HepG2 (cell line): ENCODE data around the gene WDR87. TPM values are rescaled to one million over a fixed set of nuclear protein-coding genes. Genes with fewer than 3 reads are reported as not detected.
A peak's percentile ranks its signal among the peaks of the same experiment; 100 is the strongest.

Experiments used
- ATAC-seq: fragments of 200-7000 bp; cut with Tn5 transposase; 3 replicates; pipeline ENCODE4 v1.9.1; 2020; ENCODE audit warnings: mild to moderate bottlenecking, moderate library complexity
- BruUV-seq: library from RNA; stranded (reverse); fragments of 400-500 nt; replicated peaks from 2 replicates; lab custom pipeline; 2021; lab: Mats Ljungman, UMichigan
- CTCF ChIA-PET: fragments of 300-600 bp; formaldehyde crosslinking; extraction: SDS; loops from one replicate; lab custom pipeline; 2021; ENCODE audit warnings: low total read pairs, inconsistent platforms, low intra/inter-chr PET ratio; lab: Yijun Ruan, JAX
- POLR2A ChIA-PET: fragments of 350-600 bp; sonication (Branson Sonifier 250); formaldehyde crosslinking; loops from one replicate; lab custom pipeline; 2020; ENCODE audit warnings: antibody characterized with exemption, inconsistent platforms; lab: Yijun Ruan, JAX
- DNase-seq: peaks from one replicate; pipeline ENCODE4 v3.0.0-alpha.2; 2015; ENCODE audit warnings: low spot score
- FAIRE-seq: peaks from 3 replicates; lab custom pipeline; 2011; peaks lifted over from hg19 to GRCh38; lab: Jason Lieb, UNC
- H2AFZ ChIP-seq: one replicate; pipeline ENCODE4 v1.6.1; 2011; ENCODE audit warnings: low read length, inconsistent platforms
- H3K27ac ChIP-seq: fragments of 300-600 bp; 3 replicates; pipeline ENCODE4 v1.8.0; 2011; ENCODE audit warnings: mixed run types, mild to moderate bottlenecking, mixed read lengths, low read length, inconsistent platforms; ENCODE audit not compliant: insufficient read depth; ENCODE audit errors: extremely low read length
- H3K27me3 ChIP-seq, 2 experiments: fragments of 200-600 bp in 1 of 2; 2 replicates in 1 of 2; 3 replicates in 1 of 2; pipeline versions ENCODE4 v1.6.0 to v1.8.0; 2011; ENCODE audit warnings: low read length in 2 of 2, mild to moderate bottlenecking in 2 of 2, moderate library complexity in 2 of 2, inconsistent platforms in 1 of 2; ENCODE audit not compliant: insufficient read depth in 2 of 2, control insufficient read depth in 1 of 2
- H3K36me3 ChIP-seq, 2 experiments: fragments of 200-600 bp in 1 of 2; replicated peaks in 1 of 2; 2 replicates in 1 of 2; 3 replicates in 1 of 2; pipeline versions ENCODE4 v1.5.1 to v1.8.0; 2011; ENCODE audit warnings: low read length in 2 of 2, inconsistent platforms in 1 of 2; ENCODE audit not compliant: insufficient read depth in 2 of 2, control insufficient read depth in 1 of 2
- H3K4me1 ChIP-seq: 2 replicates; pipeline ENCODE4 v1.5.1; 2012; ENCODE audit warnings: low read length, inconsistent platforms; ENCODE audit not compliant: insufficient read depth
- H3K4me2 ChIP-seq: 2 replicates; pipeline ENCODE4 v1.6.0; 2011; ENCODE audit warnings: low read depth, low read length, inconsistent platforms
- H3K4me3 ChIP-seq, 3 experiments: fragments of 200-600 bp in 1 of 3; sonication (generic), shearing (Covaris generic) in 1 of 3; replicated peaks in 1 of 3; 2 replicates each; pipeline ENCODE4 v1.5.1; 2011 to 2016; ENCODE audit warnings: low read length in 3 of 3, inconsistent platforms in 2 of 3, low read depth in 2 of 3, mild to moderate bottlenecking in 2 of 3, control low read depth in 1 of 3, mixed read lengths in 1 of 3; ENCODE audit not compliant: insufficient read depth in 1 of 3
- H3K79me2 ChIP-seq: one replicate; pipeline ENCODE4 v1.6.1; 2011; ENCODE audit warnings: low read length, inconsistent platforms; ENCODE audit not compliant: insufficient read depth
- H3K9ac ChIP-seq: 2 replicates; pipeline ENCODE4 v1.6.0; 2011; ENCODE audit warnings: mild to moderate bottlenecking, low read depth, low read length, inconsistent platforms; ENCODE audit not compliant: insufficient read depth
- H3K9me3 ChIP-seq: 2 replicates; pipeline ENCODE4 v1.5.1; 2012; ENCODE audit warnings: mild to moderate bottlenecking, low read length
- H4K20me1 ChIP-seq: 2 replicates; pipeline ENCODE4 v1.6.0; 2011; ENCODE audit warnings: inconsistent platforms, mild to moderate bottlenecking, low read length, moderate library complexity; ENCODE audit not compliant: insufficient read depth
- ELF1 ChIP-seq: sonication (generic); formaldehyde crosslinking; IDR thresholded peaks from 2 replicates; pipeline ENCODE4 v1.4.0; 2020; ENCODE audit warnings: missing genetic modification reagents
- FOXJ3 ChIP-seq: sonication (generic); formaldehyde crosslinking; IDR thresholded peaks from 2 replicates; pipeline ENCODE4 v1.4.0; 2020; ENCODE audit warnings: missing genetic modification reagents, mild to moderate bottlenecking, borderline replicate concordance
- GABPA ChIP-seq, 2 experiments: IDR thresholded peaks; 2 replicates each; pipeline ENCODE4 v1.6.1; 2011 to 2016; ENCODE audit warnings: low read depth in 2 of 2, low read length in 1 of 2, missing biosample characterization in 1 of 2, missing genetic modification characterization in 1 of 2
- KDM5B ChIP-seq: sonication (generic); formaldehyde crosslinking; IDR thresholded peaks from 2 replicates; pipeline ENCODE4 v1.4.0; 2020; ENCODE audit warnings: missing genetic modification reagents, mild to moderate bottlenecking, borderline replicate concordance
- MED1 ChIP-seq: sonication (generic); formaldehyde crosslinking; IDR thresholded peaks from 2 replicates; pipeline ENCODE4 v1.4.0; 2020; ENCODE audit warnings: missing genetic modification reagents
- MTA1 ChIP-seq: sonication (generic); formaldehyde crosslinking; IDR thresholded peaks from 2 replicates; pipeline ENCODE4 v1.4.0; 2020; ENCODE audit warnings: missing genetic modification reagents, mild to moderate bottlenecking, borderline replicate concordance
- TMF1 ChIP-seq: sonication (generic); formaldehyde crosslinking; IDR thresholded peaks from 2 replicates; pipeline ENCODE4 v1.8.1; 2022; ENCODE audit warnings: low read depth, missing genetic modification reagents
- ZNF124 ChIP-seq: sonication (generic); formaldehyde crosslinking; IDR thresholded peaks from 2 replicates; pipeline ENCODE4 v1.4.0; 2020; ENCODE audit warnings: missing genetic modification reagents
- ZNF205 ChIP-seq: IDR thresholded peaks from 2 replicates; pipeline ENCODE4 v1.6.1; 2018; ENCODE audit warnings: missing biosample characterization, missing genetic modification reagents
- ZNF367 ChIP-seq: sonication (generic); formaldehyde crosslinking; IDR thresholded peaks from 2 replicates; pipeline ENCODE4 v1.4.0; 2020; ENCODE audit warnings: missing genetic modification reagents, borderline replicate concordance
- ZNF44 ChIP-seq: sonication (generic); formaldehyde crosslinking; IDR thresholded peaks from 2 replicates; pipeline ENCODE4 v1.5.1; 2020; ENCODE audit warnings: mild to moderate bottlenecking, missing genetic modification reagents
- ZNF563 ChIP-seq: sonication (generic); formaldehyde crosslinking; IDR thresholded peaks from 2 replicates; pipeline ENCODE4 v1.8.0; 2022; ENCODE audit warnings: mild to moderate bottlenecking, moderate library complexity, missing genetic modification reagents
- WGBS: methylation state at CpG from one replicate; pipeline ENCODE4 v1.1.6; 2017; ENCODE audit warnings: low lambda C conversion rate; 5-methylcytosine and 5-hydroxymethylcytosine counted together
- in situ Hi-C: cut with HindIII; loops from 2 replicates; pipeline ENCODE4 v1.10.0; 2017; ENCODE audit warnings: low pct_unique_long_range_greater_than_20kb; ENCODE audit not compliant: extremely low pct_ligation_motif_present
- intact Hi-C: fragments of 100-400 bp; cut with micrococcal nuclease; formaldehyde crosslinking; loops from one replicate; pipeline ENCODE4 v1.10.0; 2022; ENCODE audit not compliant: unreplicated experiment
- polyA plus RNA-seq, 8 experiments: library from polyadenylated mRNA; depleted of rRNA in 3 of 8; stranded (reverse) in 7 of 8; unstranded in 1 of 8; fragments of >200 nt; fragmentation: Illumina TruSeq in 4 of 8; extraction: Trizol in 4 of 8; gene quantifications; 2 replicates each; pipeline versions ENCODE4 v1.2.1 to v1.2.3, GENCODE V29; 2011 to 2016; ENCODE audit warnings: low read depth in 4 of 8, missing spikeins in 1 of 8, mixed read lengths in 1 of 8; ENCODE audit not compliant: insufficient read depth in 1 of 8
- total RNA-seq, 5 experiments: library from RNA; depleted of rRNA; stranded (reverse); fragments of >200 nt; fragmentation: Illumina TruSeq; extraction: Trizol; gene quantifications; 2 replicates each; pipeline ENCODE4 v1.2.3, GENCODE V29; 2016; ENCODE audit warnings: low read depth in 1 of 5
- TF ChIP-seq, protein P1 (sequence below): sonication (generic); formaldehyde crosslinking; IDR thresholded peaks from 2 replicates; pipeline ENCODE4 v1.4.0; 2020; ENCODE audit warnings: missing genetic modification reagents
- TF ChIP-seq, protein P2 (sequence below): sonication (generic); formaldehyde crosslinking; IDR thresholded peaks from 2 replicates; pipeline ENCODE4 v1.5.0; 2020; ENCODE audit warnings: mild to moderate bottlenecking, missing genetic modification reagents
- TF ChIP-seq, protein P3 (sequence below): sonication (generic); formaldehyde crosslinking; IDR thresholded peaks from 2 replicates; pipeline ENCODE4 v1.5.0; 2020; ENCODE audit warnings: mild to moderate bottlenecking, missing genetic modification reagents, borderline replicate concordance

WDR87 gene
- total and polyA plus RNA-seq, 2 of the 13 experiments (the other 11 are each of a cell fraction or from before 2014, with no cell fraction given) = not detected

DNA sequence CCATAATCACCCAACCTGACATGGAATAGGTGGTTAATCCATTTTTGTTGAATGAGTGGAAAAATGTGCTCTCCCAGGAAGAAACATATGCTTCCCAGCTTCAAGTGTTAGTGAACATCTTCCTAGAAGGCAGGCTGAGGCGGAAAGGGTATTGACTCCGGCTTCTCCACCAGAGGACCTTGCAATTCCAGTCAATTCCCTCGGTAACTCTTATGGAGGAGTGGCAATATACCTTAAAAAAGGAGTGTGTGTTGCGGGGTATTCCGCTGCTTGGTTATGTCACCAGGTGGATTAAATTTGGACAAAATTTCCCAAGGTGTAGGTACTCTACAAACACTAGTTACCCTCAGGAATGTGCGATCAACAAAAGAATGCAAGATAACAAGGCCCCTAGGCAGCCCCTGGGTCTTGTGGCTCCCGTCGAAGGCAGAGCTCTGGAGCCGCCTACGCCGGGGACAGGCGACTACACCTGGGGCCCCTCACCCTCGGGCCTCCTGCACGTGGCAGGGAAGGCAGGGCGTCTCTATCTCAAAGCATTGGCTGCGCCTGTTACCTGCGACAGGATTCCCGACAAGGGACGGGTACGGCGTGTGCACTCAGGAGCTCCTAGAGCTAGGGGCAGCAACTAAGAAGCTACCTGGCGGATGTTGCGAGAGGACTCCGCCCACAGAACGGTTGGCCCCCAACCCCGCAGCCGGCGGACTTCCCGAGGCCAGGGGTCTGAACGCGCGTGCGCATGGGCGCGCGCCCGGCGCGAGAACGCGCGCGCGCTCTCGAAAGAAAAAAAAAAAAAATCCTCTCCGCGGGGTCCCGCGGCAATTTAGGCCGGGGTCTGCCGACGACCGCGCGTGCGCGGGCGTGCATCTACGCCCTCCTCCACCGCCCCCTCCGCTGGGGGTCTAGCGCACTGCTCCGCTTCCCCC, at the start of gene WDR87 (continued):
- 0 out of 2 replicates have a peak, but pooled peaks have one; percentile 40 for TF ChIP-seq ZNF563 (CRISPR knock-in tag)
- TF ChIP-seq ZNF205 = 0 out of 2 replicates have a peak, but pooled peaks have one; percentile 44
- TF ChIP-seq, protein P1, sequence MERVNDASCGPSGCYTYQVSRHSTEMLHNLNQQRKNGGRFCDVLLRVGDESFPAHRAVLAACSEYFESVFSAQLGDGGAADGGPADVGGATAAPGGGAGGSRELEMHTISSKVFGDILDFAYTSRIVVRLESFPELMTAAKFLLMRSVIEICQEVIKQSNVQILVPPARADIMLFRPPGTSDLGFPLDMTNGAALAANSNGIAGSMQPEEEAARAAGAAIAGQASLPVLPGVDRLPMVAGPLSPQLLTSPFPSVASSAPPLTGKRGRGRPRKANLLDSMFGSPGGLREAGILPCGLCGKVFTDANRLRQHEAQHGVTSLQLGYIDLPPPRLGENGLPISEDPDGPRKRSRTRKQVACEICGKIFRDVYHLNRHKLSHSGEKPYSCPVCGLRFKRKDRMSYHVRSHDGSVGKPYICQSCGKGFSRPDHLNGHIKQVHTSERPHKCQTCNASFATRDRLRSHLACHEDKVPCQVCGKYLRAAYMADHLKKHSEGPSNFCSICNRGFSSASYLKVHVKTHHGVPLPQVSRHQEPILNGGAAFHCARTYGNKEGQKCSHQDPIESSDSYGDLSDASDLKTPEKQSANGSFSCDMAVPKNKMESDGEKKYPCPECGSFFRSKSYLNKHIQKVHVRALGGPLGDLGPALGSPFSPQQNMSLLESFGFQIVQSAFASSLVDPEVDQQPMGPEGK (CRISPR knock-in tag) = peak; percentile 38; the same call in 1 of the 2 replicates
- TF ChIP-seq KDM5B (CRISPR knock-in tag) = peak; percentile 62; the same call in 1 of the 2 replicates
- no peak for TF ChIP-seq MED1 (CRISPR knock-in tag)
- peak; percentile 32; the same call in 1 of the 2 replicates for TF ChIP-seq GABPA (IDR thresholded peaks at IDR 0.05; ENCODE audit: low read depth, low read length)
- no peak for TF ChIP-seq GABPA (CRISPR knock-in tag; IDR thresholded peaks at IDR 0.05; ENCODE audit: low read depth)

DNA sequence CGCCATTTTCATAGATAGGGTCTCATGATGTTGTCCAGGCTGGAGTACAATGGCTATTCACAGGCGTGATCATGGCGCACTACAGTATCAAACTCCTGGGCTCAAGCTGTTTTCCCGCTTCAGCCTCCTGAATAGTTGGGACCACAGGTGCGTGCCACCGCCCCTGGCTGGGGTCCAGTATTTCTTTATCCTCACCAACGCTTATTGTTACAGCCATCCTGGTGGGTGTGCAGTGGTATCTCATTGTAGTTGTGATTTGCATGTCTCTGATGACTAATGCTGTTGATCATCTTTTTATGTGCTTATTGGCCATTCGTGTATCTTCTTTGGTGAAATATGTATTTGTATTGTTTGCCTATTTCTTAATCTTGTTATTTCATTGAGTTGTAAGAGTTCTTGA, 49.6 kb upstream of the WDR87 start:
- Histone ChIP-seq H2AFZ (no peak overlapping the region), H3K9ac (no peak overlapping the region), H3K36me3 (no peaks in the 10 kb centered on the region), H4K20me1 (no peaks in the 10 kb centered on the region; the same call in 1 of the 2 replicates), H3K9me3 (no peaks in the 10 kb centered on the region), H3K4me1 (peaks cover 16% of the 10 kb centered on the region), H3K79me2 (peaks cover 13% of the 10 kb centered on the region), H3K4me2 (no peak overlapping the region), H3K4me3 (no peak overlapping the region), H3K27ac (no peak overlapping the region), H3K27me3 (no peaks in the 10 kb centered on the region)
- FAIRE-seq (no peak), DNase-seq (no peak), ATAC-seq (no peak)
- no TSS peak for BruUV-seq
- CTCF ChIA-PET = no interaction called here
- POLR2A ChIA-PET = no interaction called here
- in situ Hi-C loops = no loop called here
- intact Hi-C loops = no loop called here
- 90% methylated on average over 8 of the region's 8 CpGs for WGBS
- TF ChIP-seq, protein P2, sequence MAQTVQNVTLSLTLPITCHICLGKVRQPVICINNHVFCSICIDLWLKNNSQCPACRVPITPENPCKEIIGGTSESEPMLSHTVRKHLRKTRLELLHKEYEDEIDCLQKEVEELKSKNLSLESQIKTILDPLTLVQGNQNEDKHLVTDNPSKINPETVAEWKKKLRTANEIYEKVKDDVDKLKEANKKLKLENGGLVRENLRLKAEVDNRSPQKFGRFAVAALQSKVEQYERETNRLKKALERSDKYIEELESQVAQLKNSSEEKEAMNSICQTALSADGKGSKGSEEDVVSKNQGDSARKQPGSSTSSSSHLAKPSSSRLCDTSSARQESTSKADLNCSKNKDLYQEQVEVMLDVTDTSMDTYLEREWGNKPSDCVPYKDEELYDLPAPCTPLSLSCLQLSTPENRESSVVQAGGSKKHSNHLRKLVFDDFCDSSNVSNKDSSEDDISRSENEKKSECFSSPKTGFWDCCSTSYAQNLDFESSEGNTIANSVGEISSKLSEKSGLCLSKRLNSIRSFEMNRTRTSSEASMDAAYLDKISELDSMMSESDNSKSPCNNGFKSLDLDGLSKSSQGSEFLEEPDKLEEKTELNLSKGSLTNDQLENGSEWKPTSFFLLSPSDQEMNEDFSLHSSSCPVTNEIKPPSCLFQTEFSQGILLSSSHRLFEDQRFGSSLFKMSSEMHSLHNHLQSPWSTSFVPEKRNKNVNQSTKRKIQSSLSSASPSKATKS (CRISPR knock-in tag) = no peak
- TF ChIP-seq ZNF367 = no peak
- TF ChIP-seq TMF1 = no peak
- TF ChIP-seq FOXJ3 (CRISPR knock-in tag) = no peak
- no peak for TF ChIP-seq MTA1 (CRISPR knock-in tag)
- TF ChIP-seq, protein P3, sequence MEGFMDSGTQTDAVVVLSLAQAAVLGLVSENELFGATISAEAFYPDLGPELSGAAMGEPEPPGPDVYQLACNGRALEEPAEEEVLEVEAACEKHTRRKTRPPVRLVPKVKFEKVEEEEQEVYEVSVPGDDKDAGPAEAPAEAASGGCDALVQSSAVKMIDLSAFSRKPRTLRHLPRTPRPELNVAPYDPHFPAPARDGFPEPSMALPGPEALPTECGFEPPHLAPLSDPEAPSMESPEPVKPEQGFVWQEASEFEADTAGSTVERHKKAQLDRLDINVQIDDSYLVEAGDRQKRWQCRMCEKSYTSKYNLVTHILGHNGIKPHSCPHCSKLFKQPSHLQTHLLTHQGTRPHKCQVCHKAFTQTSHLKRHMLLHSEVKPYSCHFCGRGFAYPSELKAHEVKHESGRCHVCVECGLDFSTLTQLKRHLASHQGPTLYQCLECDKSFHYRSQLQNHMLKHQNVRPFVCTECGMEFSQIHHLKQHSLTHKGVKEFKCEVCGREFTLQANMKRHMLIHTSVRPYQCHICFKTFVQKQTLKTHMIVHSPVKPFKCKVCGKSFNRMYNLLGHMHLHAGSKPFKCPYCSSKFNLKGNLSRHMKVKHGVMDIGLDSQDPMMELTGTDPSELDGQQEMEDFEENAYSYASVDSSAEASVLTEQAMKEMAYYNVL = no peak
- no peak for TF ChIP-seq ZNF44 (CRISPR knock-in tag)
- TF ChIP-seq ELF1 (CRISPR knock-in tag) = no peak
- TF ChIP-seq ZNF124 (CRISPR knock-in tag) = no peak
